ENCODE measurements around the gene POLR2C. TPM values are rescaled to one million over a fixed set of nuclear protein-coding genes. Genes with fewer than 3 reads are reported as not detected.

The POLR2C gene
- total and polyA plus RNA-seq, 2 experiments from 2014 or later = 37.6 to 123 TPM

DNA sequence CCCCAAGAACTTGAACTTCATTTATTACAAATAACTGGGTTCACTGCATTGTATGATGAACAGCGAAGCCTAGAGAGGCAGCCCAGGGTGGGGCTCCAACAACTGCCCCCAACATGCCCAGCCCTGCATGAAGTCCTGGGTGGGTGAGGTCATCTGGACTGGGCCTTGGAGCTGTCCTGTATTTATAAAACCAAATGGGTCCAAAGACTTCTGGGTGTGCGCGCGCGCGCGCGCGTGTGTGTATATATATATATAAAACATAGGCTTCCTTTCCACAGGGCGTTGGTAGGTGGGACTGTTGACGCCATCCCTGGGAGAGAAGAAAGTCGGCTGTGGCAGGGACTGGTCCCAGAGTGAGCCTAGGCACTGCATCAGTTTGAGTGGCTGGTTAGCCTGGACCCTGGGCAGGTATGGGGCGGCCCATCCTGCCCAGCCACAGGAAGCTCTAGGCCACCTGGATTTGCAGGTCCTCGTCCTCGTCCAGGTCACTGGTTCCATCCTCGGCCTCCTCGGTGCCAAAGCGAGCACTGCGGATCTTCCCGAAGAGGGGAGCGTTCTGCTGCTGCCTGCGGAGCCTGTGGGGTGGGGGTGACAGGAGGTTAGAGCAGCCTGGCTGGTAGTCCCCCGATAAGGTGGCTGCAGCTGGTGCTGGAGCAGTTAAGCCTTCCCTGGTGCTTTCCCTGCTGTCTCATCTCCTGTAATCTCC, 50.0 kb downstream of the POLR2C start (continued):
- TF ChIP-seq ETS1 (IDR thresholded peaks at IDR 0.05) (no peak), EZH2phosphoT487 (IDR thresholded peaks at IDR 0.05; ENCODE audit: unreplicated experiment) (no peak), CREB1 (CRISPR knock-in tag; IDR thresholded peaks at IDR 0.05; ENCODE audit: low read depth) (no peak)

- H3K36me3 Mint-ChIP-seq (ENCODE audit: low read depth) = peaks cover 2% of the 10 kb centered on the region; the same call in 1 of the 3 replicates
- no peaks in the 10 kb centered on the region for H3F3A ChIP-seq (replicated peaks; ENCODE audit: low read depth)
- peaks cover 6% of the 10 kb centered on the region; the same call in 1 of the 3 replicates for H3K4me1 Mint-ChIP-seq
- H3K79me2 ChIP-seq (replicated peaks; ENCODE audit: insufficient read depth) = no peaks in the 10 kb centered on the region
- no peaks in the 10 kb centered on the region for H3K9me3 Mint-ChIP-seq
- H3K27me3 ChIP-seq (ENCODE audit: insufficient read depth) = no peaks in the 10 kb centered on the region
- no peaks in the 10 kb centered on the region for H4K20me1 ChIP-seq (replicated peaks; ENCODE audit: insufficient read depth)
- H3K9me2 ChIP-seq (ENCODE audit: insufficient read depth) = no peaks in the 10 kb centered on the region
- H3K27me3 Mint-ChIP-seq (ENCODE audit: insufficient read depth, low read depth, poor library complexity) = peaks cover 9% of the 10 kb centered on the region
- H3K4me3 Mint-ChIP-seq = no peak overlapping the region
- no peak overlapping the region for H3K4me3 ChIP-seq
- H3K27ac Mint-ChIP-seq = no peak overlapping the region
- no peak for DNase-seq (ENCODE audit: low spot score)
- ATAC-seq = no peak
- no peaks in the 10 kb centered on the region for H3K36me3 ChIP-seq (ENCODE audit: insufficient read depth)
- no peak overlapping the region for H2AFZ ChIP-seq
- H3K4me1 ChIP-seq (ENCODE audit: insufficient read depth) = no peaks in the 10 kb centered on the region
- H3K27ac ChIP-seq (ENCODE audit: low read depth) = no peak overlapping the region
- H3K4me2 ChIP-seq = no peak overlapping the region
- TF ChIP-seq JUNB (IDR thresholded peaks at IDR 0.05; ENCODE audit: unreplicated experiment) (no peak), ZNF114 (CRISPR knock-in tag; IDR thresholded peaks at IDR 0.05) (no peak), NANOG (IDR thresholded peaks at IDR 0.05; ENCODE audit: borderline replicate concordance) (no peak), STAT1 (IDR thresholded peaks at IDR 0.05; ENCODE audit: unreplicated experiment) (no peak), CTCF (conservative IDR thresholded peaks at IDR 0.05; ENCODE audit: low read depth in 2 of 2) (no peak)
- TF ChIP-seq, protein P1, sequence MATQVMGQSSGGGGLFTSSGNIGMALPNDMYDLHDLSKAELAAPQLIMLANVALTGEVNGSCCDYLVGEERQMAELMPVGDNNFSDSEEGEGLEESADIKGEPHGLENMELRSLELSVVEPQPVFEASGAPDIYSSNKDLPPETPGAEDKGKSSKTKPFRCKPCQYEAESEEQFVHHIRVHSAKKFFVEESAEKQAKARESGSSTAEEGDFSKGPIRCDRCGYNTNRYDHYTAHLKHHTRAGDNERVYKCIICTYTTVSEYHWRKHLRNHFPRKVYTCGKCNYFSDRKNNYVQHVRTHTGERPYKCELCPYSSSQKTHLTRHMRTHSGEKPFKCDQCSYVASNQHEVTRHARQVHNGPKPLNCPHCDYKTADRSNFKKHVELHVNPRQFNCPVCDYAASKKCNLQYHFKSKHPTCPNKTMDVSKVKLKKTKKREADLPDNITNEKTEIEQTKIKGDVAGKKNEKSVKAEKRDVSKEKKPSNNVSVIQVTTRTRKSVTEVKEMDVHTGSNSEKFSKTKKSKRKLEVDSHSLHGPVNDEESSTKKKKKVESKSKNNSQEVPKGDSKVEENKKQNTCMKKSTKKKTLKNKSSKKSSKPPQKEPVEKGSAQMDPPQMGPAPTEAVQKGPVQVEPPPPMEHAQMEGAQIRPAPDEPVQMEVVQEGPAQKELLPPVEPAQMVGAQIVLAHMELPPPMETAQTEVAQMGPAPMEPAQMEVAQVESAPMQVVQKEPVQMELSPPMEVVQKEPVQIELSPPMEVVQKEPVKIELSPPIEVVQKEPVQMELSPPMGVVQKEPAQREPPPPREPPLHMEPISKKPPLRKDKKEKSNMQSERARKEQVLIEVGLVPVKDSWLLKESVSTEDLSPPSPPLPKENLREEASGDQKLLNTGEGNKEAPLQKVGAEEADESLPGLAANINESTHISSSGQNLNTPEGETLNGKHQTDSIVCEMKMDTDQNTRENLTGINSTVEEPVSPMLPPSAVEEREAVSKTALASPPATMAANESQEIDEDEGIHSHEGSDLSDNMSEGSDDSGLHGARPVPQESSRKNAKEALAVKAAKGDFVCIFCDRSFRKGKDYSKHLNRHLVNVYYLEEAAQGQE (IDR thresholded peaks at IDR 0.05; ENCODE audit: unreplicated experiment) = no peak
- TF ChIP-seq, protein P2, sequence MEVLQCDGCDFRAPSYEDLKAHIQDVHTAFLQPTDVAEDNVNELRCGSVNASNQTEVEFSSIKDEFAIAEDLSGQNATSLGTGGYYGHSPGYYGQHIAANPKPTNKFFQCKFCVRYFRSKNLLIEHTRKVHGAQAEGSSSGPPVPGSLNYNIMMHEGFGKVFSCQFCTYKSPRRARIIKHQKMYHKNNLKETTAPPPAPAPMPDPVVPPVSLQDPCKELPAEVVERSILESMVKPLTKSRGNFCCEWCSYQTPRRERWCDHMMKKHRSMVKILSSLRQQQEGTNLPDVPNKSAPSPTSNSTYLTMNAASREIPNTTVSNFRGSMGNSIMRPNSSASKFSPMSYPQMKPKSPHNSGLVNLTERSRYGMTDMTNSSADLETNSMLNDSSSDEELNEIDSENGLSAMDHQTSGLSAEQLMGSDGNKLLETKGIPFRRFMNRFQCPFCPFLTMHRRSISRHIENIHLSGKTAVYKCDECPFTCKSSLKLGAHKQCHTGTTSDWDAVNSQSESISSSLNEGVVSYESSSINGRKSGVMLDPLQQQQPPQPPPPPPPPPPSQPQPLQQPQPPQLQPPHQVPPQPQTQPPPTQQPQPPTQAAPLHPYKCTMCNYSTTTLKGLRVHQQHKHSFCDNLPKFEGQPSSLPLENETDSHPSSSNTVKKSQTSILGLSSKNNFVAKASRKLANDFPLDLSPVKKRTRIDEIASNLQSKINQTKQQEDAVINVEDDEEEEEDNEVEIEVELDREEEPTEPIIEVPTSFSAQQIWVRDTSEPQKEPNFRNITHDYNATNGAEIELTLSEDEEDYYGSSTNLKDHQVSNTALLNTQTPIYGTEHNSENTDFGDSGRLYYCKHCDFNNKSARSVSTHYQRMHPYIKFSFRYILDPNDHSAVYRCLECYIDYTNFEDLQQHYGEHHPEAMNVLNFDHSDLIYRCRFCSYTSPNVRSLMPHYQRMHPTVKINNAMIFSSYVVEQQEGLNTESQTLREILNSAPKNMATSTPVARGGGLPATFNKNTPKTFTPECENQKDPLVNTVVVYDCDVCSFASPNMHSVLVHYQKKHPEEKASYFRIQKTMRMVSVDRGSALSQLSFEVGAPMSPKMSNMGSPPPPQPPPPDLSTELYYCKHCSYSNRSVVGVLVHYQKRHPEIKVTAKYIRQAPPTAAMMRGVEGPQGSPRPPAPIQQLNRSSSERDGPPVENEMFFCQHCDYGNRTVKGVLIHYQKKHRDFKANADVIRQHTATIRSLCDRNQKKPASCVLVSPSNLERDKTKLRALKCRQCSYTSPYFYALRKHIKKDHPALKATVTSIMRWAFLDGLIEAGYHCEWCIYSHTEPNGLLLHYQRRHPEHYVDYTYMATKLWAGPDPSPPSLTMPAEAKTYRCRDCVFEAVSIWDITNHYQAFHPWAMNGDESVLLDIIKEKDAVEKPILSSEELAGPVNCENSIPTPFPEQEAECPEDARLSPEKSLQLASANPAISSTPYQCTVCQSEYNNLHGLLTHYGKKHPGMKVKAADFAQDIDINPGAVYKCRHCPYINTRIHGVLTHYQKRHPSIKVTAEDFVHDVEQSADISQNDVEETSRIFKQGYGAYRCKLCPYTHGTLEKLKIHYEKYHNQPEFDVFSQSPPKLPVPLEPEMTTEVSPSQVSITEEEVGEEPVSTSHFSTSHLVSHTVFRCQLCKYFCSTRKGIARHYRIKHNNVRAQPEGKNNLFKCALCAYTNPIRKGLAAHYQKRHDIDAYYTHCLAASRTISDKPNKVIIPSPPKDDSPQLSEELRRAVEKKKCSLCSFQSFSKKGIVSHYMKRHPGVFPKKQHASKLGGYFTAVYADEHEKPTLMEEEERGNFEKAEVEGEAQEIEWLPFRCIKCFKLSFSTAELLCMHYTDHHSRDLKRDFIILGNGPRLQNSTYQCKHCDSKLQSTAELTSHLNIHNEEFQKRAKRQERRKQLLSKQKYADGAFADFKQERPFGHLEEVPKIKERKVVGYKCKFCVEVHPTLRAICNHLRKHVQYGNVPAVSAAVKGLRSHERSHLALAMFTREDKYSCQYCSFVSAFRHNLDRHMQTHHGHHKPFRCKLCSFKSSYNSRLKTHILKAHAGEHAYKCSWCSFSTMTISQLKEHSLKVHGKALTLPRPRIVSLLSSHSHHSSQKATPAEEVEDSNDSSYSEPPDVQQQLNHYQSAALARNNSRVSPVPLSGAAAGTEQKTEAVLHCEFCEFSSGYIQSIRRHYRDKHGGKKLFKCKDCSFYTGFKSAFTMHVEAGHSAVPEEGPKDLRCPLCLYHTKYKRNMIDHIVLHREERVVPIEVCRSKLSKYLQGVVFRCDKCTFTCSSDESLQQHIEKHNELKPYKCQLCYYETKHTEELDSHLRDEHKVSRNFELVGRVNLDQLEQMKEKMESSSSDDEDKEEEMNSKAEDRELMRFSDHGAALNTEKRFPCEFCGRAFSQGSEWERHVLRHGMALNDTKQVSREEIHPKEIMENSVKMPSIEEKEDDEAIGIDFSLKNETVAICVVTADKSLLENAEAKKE (CRISPR knock-in tag; IDR thresholded peaks at IDR 0.05) = no peak
These were observed 51.1 kb downstream of the POLR2C start for GRCh38 chr16:57513371-57514102.

Measured in GM23338 (cell line).